Sigmoid colon (tissue), 7 donors: ENCODE results near the gene SDK1. TPM values are rescaled to one million over a fixed set of nuclear protein-coding genes. Genes with fewer than 3 reads are reported as not detected.
A peak's percentile ranks its signal among the peaks of the same experiment; 100 is the strongest.

ENCODE experiments used
- DNase-seq: peaks from one replicate; pipeline ENCODE4 v3.0.0-alpha.2; 2019
- H3K27ac ChIP-seq, 4 donors: fragments of 200-600 bp; sonication (generic); one replicate each; pipeline ENCODE4 v1.5.1; 2016 to 2019; ENCODE audit warnings: mild to moderate bottlenecking in 1 of 4
- H3K27me3 ChIP-seq, 3 donors: fragments of 200-600 bp; sonication (generic); one replicate each; pipeline ENCODE4 v1.5.1; 2019; ENCODE audit warnings: mild to moderate bottlenecking in 1 of 3
- H3K36me3 ChIP-seq, 4 donors: fragments of 200-600 bp; sonication (generic); one replicate each; pipeline ENCODE4 v1.5.1; 2016 to 2019
- H3K4me1 ChIP-seq, 4 donors: fragments of 200-600 bp; sonication (generic); one replicate each; pipeline ENCODE4 v1.5.1; 2017 to 2019
- H3K4me3 ChIP-seq, 4 donors: fragments of 200-600 bp; sonication (generic); one replicate each; pipeline ENCODE4 v1.5.1; 2017 to 2019; ENCODE audit warnings: mild to moderate bottlenecking in 2 of 4, moderate library complexity in 1 of 4
- H3K9me3 ChIP-seq, 4 donors: fragments of 200-600 bp in 3 of 4; sonication (generic) in 3 of 4; one replicate each; pipeline versions ENCODE4 v1.5.1 to v1.6.1; 2013 to 2019
- CTCF ChIP-seq, 4 experiments: fragments of 450-650 bp in 3 of 4; fragments of 200-600 bp in 1 of 4; IDR thresholded peaks; one replicate each; pipeline ENCODE4 v1.5.1; 2016 to 2019; ENCODE audit warnings: antibody characterized with exemption in 4 of 4, mild to moderate bottlenecking in 3 of 4, moderate library complexity in 2 of 4
- EP300 ChIP-seq, 4 donors: sonication (generic); formaldehyde crosslinking; IDR thresholded peaks; one replicate each; pipeline ENCODE4 v1.6.1; 2017; ENCODE audit warnings: antibody characterized with exemption in 4 of 4
- POLR2A ChIP-seq, 2 donors: fragments of 450-650 bp; IDR thresholded peaks; one replicate each; pipeline ENCODE4 v1.6.1; 2016; ENCODE audit warnings: antibody characterized with exemption in 2 of 2, mild to moderate bottlenecking in 2 of 2, moderate library complexity in 2 of 2
- POLR2AphosphoS5 ChIP-seq, 4 donors: sonication (generic); formaldehyde crosslinking; IDR thresholded peaks; one replicate each; pipeline ENCODE4 v1.6.1; 2017; ENCODE audit warnings: antibody characterized with exemption in 4 of 4
- WGBS, 2 donors: extraction: QIAGEN DNeasy Blood & Tissue Kit; methylation state at CpG; one replicate each; pipeline ENCODE4 v1.1.7; 2013; 5-methylcytosine and 5-hydroxymethylcytosine counted together
- intact Hi-C: fragments of 100-400 bp; cut with DNase I; formaldehyde crosslinking; loops from one replicate; pipeline ENCODE4 v1.15.1; 2023
- polyA plus RNA-seq, 3 donors: library from polyadenylated mRNA; stranded (reverse); fragments of 200-250 nt; gene quantifications; one replicate each; pipeline ENCODE4 v1.2.3, GENCODE V29; 2013
- total RNA-seq, 4 donors: library from RNA; depleted of rRNA; stranded (reverse); fragments of >200 nt; gene quantifications; one replicate each; pipeline ENCODE4 v1.1.0, GENCODE V29; 2016
- donor health status: healthy with polysubstance abuse.
- donor health status: Bipolar disorder and iron deficiency.
- donor health status: healthy.

SDK1 gene
- total and polyA plus RNA-seq, 7 donors, result under 0.01 to 23.0 (median 10.0) TPM; not detected in 1

- 14 to 18% methylated on average over 5 of the region's 5 CpGs for WGBS, 2 donors
These were observed 764.1 kb downstream of the SDK1 start for GRCh38 chr7:4065190-4065589.

GRCh38 chr7:4066206-4066605 lies 765.2 kb downstream of the SDK1 start:
- 87% methylated on average over 10 of the region's 10 CpGs for WGBS, 2 donors
- intact Hi-C loops, result no loop called here

More at GRCh38 chr7:4065190-4065589, 764.1 kb downstream of the SDK1 start:
- Histone ChIP-seq H3K4me3 (peak overlapping the region in 1 of 4 donors; percentile 3), H3K36me3 (no peaks in the 10 kb centered on the region), H3K4me1 (peaks cover 0 to 5% (median 0%) of the 10 kb centered on the region in 4 donors), H3K27ac (no peak overlapping the region), H3K27me3 (no peaks in the 10 kb centered on the region), H3K9me3 (no peaks in the 10 kb centered on the region)
- intact Hi-C loops, result no loop called here
- TF ChIP-seq EP300 (IDR thresholded peaks at IDR 0.05) (no peak), CTCF (IDR thresholded peaks at IDR 0.05) (no peak), POLR2AphosphoS5 (IDR thresholded peaks at IDR 0.05) (no peak)
- no peak for DNase-seq

GRCh38 chr7:4066626-4067475 lies 765.8 kb downstream of the SDK1 start:
- WGBS, 2 donors, result 86 to 89% methylated on average over 21 of the region's 21 CpGs
- intact Hi-C loops, result no loop called here
- Histone ChIP-seq H3K4me3 (no peak overlapping the region), H3K4me1 (peaks cover 0 to 5% (median 0%) of the 10 kb centered on the region in 4 donors), H3K9me3 (no peaks in the 10 kb centered on the region), H3K27me3 (no peaks in the 10 kb centered on the region), H3K36me3 (no peaks in the 10 kb centered on the region), H3K27ac (no peak overlapping the region)
- no peak for TF ChIP-seq POLR2AphosphoS5 (IDR thresholded peaks at IDR 0.05)
- DNase-seq, result no peak

More at GRCh38 chr7:4066206-4066605, 765.2 kb downstream of the SDK1 start:
- no peaks in the 10 kb centered on the region for H3K9me3 ChIP-seq
- peaks cover 0 to 5% (median 0%) of the 10 kb centered on the region in 4 donors for H3K4me1 ChIP-seq
- no peaks in the 10 kb centered on the region for H3K36me3 ChIP-seq
- TF ChIP-seq POLR2AphosphoS5 (IDR thresholded peaks at IDR 0.05), result no peak
- H3K27me3 ChIP-seq, result no peaks in the 10 kb centered on the region
- no peak overlapping the region for H3K27ac ChIP-seq
- no peak for DNase-seq
- H3K4me3 ChIP-seq, result no peak overlapping the region

- DNase-seq, result no peak
- TF ChIP-seq POLR2A (IDR thresholded peaks at IDR 0.05) (no peak), CTCF (IDR thresholded peaks at IDR 0.05) (no peak), EP300 (IDR thresholded peaks at IDR 0.05) (no peak), POLR2AphosphoS5 (IDR thresholded peaks at IDR 0.05) (no peak)
- no peaks in the 10 kb centered on the region for H3K36me3 ChIP-seq
- no peaks in the 10 kb centered on the region for H3K27me3 ChIP-seq
- intact Hi-C loops, result no loop called here
- peaks cover 0 to 5% (median 0%) of the 10 kb centered on the region in 4 donors for H3K4me1 ChIP-seq
- no peak overlapping the region for H3K4me3 ChIP-seq
- H3K9me3 ChIP-seq, result no peaks in the 10 kb centered on the region
- no peak overlapping the region for H3K27ac ChIP-seq
These were observed 766.4 kb downstream of the SDK1 start for GRCh38 chr7:4067476-4067760.

GRCh38 chr7:4067874-4068273 lies 766.8 kb downstream of the SDK1 start:
- H3K4me3 ChIP-seq, result no peak overlapping the region
- no peaks in the 10 kb centered on the region for H3K36me3 ChIP-seq
- intact Hi-C loops, result no loop called here
- H3K27me3 ChIP-seq, result no peaks in the 10 kb centered on the region
- no peak for DNase-seq
- peaks cover 0 to 5% (median 0%) of the 10 kb centered on the region in 4 donors for H3K4me1 ChIP-seq
- WGBS, 2 donors, result 75 to 82% methylated on average over 4 of the region's 4 CpGs
- TF ChIP-seq POLR2A (IDR thresholded peaks at IDR 0.05) (no peak), EP300 (IDR thresholded peaks at IDR 0.05) (no peak), POLR2AphosphoS5 (IDR thresholded peaks at IDR 0.05) (no peak), CTCF (IDR thresholded peaks at IDR 0.05) (no peak)
- H3K9me3 ChIP-seq, result no peaks in the 10 kb centered on the region
- H3K27ac ChIP-seq, result no peak overlapping the region

- no peak overlapping the region for H3K27ac ChIP-seq
- intact Hi-C loops, result no loop called here
- H3K36me3 ChIP-seq, result no peaks in the 10 kb centered on the region
- no peaks in the 10 kb centered on the region for H3K27me3 ChIP-seq
- WGBS, 2 donors, result 93 to 94% methylated on average over 7 of the region's 7 CpGs
- H3K9me3 ChIP-seq, result no peaks in the 10 kb centered on the region
- no peak for DNase-seq
- TF ChIP-seq POLR2A (IDR thresholded peaks at IDR 0.05), result no peak
- no peak for TF ChIP-seq EP300 (IDR thresholded peaks at IDR 0.05)
- no peak for TF ChIP-seq CTCF (IDR thresholded peaks at IDR 0.05)
- no peak for TF ChIP-seq POLR2AphosphoS5 (IDR thresholded peaks at IDR 0.05)
- H3K4me1 ChIP-seq, result peaks cover 0 to 5% (median 0%) of the 10 kb centered on the region in 4 donors
- no peak overlapping the region for H3K4me3 ChIP-seq
These were observed 767.2 kb downstream of the SDK1 start for GRCh38 chr7:4068286-4068685.
